ENCODE results near the gene NR1I3. TPM values are rescaled to one million over a fixed set of nuclear protein-coding genes. Genes with fewer than 3 reads are reported as not detected.
"Not testable (repeated sequence)": the region's sequence is repeated elsewhere in the genome, so short reads cannot be mapped to it uniquely, and the experiment has no call there.

The NR1I3 gene, protein sequence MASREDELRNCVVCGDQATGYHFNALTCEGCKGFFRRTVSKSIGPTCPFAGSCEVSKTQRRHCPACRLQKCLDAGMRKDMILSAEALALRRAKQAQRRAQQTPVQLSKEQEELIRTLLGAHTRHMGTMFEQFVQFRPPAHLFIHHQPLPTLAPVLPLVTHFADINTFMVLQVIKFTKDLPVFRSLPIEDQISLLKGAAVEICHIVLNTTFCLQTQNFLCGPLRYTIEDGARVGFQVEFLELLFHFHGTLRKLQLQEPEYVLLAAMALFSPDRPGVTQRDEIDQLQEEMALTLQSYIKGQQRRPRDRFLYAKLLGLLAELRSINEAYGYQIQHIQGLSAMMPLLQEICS
- not detected in 2 replicates for polyA plus RNA-seq (2014; cell fraction: cytosol; rRNA removed)
- not detected in 2 replicates for polyA plus RNA-seq (2014; cell fraction: nucleus; rRNA removed)

DNA sequence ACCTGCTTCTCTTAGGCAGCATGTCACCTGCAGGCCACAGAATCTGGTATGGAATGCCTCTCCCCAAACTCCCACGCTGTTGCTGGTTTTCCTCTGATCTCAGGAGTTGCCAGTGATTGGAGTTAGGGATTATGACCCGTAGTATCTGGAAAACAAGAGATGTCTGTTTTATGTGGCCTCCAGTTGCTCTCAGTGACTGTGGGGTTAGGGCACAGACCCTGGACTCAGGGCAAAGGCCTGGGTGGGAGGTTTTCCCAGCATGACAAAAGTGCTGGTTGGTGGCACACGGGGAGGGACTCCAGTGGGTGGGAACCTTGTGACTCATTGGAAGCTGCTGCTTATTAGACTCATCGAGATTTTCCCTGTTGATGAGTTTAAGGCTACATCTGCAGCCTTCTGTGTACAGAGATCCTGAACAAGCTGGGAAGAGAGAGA lies at the start of gene NR1I3:
Gene NR1I3 (minus strand): TSS at position 165 of the 435 bp plus-strand sequence. CDS start 1,638 bp downstream, outside the sequence.
- no peak for DNase-seq (ENCODE audit: low spot score)

DNA sequence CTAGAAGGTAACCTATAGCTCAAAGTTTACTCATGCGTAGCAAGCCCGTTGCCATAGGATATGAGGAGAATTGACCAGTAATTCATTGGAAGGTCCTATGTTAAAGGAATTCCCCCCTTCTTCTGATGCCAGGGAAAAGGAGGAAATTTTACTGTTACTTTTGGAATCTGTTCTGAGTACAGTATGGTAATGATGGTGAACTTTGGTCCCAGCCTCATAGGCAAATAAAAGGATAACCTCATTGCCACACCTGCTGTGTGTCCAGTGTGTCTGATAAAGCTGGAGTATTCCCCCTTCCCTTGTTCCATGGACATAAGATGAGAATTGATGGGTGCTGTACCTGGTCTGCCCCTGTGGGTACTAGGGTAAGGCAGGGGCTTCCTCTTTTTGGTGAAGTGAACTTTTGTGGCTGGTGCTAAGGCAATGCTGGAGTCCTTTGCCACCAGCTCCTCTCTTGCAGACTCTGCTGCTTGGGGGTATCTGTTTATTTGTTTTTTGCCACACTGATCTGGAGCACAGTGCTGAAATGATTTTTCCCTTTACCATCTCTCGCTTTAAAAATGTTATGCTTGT lies 49.6 kb upstream of the NR1I3 start:
- DNase-seq (ENCODE audit: low spot score) = no peak

DNA sequence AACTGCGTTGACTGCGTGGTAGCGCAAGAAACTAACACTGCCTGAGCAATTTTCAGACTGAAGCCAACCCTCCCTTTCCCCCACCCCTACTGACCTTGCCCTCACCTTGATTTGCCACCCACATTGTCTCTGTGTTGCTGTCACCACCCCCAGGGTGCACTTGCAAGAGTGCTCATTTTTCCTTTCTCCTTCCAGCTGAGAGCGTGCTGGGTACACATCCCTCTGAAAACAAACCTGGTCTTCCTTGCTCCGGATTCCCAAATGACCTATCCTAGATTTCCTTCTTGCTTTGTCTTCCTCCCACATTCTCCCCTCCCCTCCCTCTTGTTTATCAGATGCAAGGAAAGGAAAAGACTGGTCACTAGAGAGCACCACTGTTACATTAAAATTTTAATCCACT lies 47.5 kb upstream of the NR1I3 start:
- no peak for DNase-seq (ENCODE audit: low spot score)

DNA sequence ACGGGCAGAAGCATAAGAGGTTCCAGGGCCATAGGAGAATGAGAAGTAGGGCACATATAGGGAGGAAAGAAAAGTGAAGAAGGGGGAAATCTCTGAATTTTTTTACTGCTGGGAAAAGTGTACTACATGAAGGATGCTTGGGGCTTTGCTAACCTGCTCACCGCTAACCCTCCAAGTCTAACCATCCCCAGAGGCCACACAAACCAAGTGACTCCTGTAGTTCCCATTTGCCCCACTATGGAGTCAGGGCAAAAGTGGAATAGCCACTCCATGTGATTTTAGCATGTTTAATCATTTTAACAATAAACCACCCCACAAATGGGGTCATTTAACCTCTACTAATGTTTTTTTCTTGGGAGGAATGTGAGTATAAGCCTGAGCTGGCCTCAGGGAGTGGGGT lies 47.1 kb upstream of the NR1I3 start:
- no peak for DNase-seq (ENCODE audit: low spot score)

DNA sequence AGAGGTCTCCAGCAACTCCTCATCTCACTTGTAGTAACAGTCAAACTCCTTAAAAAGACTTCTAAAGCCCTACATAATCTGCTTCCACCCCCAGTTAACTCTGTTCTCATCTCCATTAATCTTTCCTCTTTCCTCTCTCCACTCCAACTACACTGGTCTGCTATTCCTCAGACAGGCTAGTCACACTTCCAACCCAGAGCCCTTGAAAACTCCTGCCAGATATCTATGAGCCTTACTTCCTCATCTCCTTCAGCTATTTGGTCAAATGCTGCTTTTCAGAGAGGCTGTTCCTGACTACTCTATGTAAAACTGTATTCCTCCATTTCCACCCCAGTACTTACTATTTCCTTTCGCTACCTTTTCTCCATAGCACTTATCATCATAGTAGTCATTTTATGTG lies 45.0 kb upstream of the NR1I3 start:
- DNase-seq (ENCODE audit: low spot score) = no peak

DNA sequence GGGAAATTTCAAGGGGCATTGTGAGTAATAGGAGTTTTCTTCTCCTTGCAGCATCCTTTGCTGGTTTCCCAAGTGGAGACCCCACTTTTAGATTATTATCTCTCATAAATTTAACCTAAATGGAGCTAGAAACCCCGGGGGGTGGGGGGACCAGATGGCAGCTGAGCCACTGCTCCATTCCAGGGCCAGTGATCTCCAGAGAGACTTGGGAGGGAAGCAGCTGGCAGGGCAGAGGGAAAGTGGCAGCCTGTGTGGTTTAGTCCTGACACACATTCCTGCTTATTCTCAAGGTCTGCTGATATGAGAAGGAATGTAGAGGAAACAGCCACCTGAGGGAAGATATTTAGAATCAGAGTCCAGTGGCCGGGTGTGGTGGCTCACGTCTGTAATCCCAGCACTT lies 36.9 kb upstream of the NR1I3 start:
- DNase-seq (ENCODE audit: low spot score) = peak; percentile 57

DNA sequence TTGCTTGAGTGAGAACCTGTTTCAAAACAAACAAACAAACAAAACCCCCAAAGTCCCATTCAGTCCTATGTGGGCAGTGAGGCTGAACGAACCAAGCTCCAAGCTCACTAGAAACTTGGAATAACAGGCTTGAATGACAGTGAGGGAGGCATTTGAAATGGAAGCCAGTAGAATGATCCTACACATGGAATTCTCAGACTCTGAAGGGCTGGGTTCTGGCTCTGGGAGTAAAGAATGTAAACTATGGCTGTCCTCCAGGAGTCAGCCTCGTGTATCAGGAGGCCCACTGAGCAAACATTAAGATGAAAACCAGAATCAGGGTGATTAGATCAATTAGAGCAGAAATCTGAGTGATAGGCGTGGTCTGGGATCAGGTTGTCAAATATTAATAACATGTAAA lies 35.4 kb upstream of the NR1I3 start:
- no peak for DNase-seq (ENCODE audit: low spot score)

DNA sequence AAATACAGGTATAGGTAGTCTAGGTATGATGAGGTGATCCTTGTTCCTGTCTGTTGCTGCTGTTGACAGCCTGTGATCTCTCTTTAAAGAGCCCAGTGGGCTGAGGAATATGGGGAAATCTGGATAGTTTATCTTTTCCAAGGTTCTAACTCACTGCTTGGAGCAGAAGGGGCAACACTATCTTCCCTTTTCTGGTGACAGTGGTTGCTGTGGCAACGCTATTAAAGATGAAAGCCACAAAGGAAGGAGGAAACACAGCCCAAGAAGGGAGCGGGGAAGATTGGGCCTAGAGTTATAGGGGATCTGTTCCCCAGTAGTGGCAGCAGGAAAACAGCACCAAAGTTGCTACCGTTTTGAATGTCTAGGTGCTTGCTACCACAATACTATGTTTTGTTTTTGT lies 29.3 kb upstream of the NR1I3 start:
- no peak for DNase-seq (ENCODE audit: low spot score)

DNA sequence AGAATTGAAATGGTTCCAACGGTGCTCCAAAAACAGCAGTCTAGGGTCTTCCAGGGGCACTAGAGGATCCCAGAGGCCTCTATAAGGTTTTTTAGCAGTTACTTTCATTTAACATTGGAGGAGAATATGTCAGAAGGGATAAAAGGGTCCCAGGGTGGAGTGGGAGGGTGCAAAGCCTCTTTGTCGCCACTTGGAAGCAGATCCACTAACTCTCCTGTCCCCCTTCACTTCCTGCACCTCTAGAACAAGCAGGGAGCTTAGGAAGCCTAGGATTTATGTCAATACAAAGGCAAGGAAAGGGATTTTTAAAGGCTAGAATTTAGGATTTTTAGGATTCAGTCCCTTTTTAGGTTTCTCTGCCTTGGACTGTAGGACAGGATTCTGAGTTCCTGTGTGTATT lies 28.8 kb upstream of the NR1I3 start:
- DNase-seq (ENCODE audit: low spot score) = no peak

DNA sequence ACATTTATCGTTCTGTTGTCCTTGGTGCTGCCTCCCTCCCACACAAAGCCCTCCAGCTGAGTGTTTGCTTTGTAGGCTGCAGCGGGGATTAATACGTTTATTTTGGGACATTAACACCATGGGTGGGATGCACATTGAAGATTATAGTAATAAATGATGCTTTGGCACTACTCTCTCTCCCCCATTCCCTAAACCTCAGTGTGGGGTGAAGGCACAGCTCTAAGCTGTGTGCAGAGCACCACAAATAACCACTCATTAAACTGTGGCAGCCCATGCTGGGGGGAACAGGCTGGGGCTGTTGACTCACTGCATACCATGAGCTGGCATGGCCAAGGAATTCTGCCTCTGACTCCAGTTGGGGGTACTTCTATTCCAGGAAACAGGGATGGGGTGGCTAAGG lies 28.2 kb upstream of the NR1I3 start:
- DNase-seq (ENCODE audit: low spot score) = no peak

DNA sequence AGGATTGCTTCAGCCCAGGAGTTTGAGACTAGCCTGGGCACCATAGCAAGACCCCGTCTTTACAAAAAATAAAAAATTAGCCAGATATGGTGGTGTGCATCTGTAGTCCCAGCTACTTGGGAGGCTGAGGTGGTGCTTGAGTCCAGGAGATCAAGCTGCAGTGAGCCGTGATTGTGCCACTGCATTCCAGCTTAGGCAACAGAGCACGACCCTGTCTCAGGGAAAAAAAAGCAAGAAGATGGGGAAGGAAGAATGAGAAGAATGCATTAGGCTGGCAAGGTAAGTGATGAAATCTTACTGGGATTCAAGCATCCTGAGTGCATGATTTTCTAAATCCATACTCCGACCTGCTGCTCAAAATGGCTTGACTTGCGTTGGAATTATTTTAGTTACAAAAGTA lies 27.3 kb upstream of the NR1I3 start:
- DNase-seq (ENCODE audit: low spot score) = no peak

DNA sequence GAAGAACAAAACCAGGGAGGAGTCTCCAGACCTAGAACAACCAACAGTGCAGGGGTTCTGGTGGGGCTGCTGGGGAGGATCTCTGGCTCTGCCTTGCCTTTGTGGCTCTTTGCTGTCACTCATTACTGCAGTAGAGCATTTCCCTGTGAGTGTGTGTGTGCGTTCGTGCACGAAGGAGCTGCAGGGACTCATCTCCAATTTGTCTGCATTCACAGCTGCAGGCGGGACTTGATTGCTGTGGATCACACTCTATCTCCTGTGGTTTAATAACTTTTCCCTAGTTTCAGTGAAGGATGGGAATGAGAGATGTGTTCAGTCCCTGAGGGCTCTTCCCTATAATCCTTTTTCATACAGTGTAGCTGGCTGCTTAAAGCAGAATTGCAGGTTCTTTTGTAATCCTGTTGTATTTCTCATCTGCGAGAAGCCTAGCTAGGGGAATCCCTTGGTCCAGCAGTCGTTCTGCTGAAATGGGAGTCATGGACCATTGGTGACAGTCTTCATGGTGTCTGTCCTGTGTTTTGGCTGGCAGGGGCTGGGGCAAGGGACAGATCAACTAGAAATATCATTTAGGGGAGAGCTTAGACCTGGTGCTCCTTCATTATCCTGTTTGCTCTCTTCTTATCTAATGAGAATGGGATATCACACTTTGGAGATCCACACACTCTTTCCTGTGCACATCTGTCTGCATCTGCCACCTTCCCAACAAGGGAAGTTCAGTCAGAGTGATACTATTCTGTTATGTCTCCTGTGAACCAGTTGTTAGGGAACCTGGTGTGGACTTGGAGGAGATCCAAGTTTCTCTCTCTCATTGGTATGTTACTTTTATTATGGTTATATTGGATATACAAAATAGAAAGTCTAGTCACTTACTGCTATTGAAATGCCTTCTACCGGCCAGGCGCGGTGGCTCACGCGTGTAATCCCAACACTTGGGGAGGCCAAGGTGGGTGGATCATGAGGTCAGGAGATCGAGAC lies 23.5 kb upstream of the NR1I3 start:
- no peak for DNase-seq (ENCODE audit: low spot score)

DNA sequence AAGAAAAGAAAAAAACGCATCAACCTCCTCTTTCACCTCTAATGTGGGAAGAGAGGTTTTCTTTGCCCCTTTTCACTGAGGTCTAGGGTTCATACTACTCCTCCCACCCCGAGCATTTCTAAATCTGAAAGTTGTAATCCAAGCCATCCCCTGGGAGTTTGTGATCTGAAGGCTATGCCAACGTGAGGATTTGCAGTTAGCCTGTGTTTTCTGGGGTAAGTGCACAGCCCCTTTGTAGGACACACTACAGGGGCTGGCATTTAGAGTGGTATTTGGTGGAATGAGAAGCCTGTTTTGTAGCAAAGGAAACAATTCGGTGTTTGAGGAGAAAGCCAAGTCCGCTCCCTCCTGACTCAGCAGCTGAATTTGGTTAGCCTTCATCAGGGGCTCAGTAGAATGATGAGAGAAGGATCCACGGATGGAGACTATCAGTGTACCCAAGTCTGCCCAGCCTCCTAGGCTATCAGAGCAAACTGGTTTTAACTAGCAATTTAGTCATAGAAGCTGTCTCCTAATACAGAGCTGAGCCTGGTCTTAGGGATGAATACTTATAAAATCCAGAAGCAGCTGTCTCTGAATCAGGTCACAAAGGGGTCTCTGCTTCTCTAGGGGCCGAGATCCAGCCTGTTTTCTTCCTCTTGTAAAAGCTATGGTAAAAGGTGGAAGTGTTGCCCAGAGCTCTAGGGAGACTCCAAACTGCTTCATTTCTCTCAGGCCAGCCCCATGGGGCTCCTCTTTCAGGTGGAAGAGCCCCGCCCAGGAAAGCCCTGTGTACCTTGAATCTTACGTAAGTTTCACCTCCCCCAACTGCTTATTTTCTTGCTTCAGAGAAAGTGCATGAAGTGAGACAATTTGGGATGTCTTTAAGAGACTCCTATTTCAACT lies 22.6 kb upstream of the NR1I3 start:
- DNase-seq (ENCODE audit: low spot score) = no peak

DNA sequence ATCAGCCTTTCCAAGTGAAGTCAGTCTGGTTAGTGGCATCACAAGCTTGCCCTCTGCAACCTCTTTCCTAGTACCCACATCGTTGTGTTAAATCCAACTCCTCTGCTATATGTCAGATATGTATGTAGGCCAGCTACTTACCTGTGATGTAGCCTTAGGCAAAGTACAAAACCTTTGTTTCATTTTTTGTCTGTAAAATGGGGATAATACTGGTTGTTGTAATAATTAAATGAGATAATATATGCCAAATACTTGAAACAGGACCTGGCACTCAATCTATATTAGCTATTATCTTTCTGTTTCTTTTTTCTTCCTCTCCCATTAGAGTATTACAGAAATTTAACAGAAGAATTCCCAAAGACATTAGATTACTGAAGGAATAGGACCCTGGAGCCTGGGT lies 21.8 kb upstream of the NR1I3 start:
- no peak for DNase-seq (ENCODE audit: low spot score)

DNA sequence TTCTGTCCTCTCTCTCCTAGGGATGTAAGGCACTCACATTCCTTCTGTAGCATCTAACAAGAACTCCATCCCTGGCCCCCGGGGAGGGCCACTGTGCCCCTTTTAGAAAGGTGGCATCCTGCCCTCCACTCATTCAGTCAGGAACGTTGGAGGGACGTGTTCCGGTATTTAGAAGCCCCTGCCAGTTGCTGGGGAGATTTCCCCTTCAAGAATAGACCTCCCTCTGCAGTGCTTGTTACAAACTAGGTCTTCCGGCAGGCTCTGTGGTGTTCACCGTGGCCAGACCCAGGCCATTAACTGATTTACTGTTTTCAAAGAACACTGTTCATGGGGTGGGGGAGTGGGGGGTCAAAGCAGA lies 21.3 kb upstream of the NR1I3 start:
- no peak for DNase-seq (ENCODE audit: low spot score)

DNA sequence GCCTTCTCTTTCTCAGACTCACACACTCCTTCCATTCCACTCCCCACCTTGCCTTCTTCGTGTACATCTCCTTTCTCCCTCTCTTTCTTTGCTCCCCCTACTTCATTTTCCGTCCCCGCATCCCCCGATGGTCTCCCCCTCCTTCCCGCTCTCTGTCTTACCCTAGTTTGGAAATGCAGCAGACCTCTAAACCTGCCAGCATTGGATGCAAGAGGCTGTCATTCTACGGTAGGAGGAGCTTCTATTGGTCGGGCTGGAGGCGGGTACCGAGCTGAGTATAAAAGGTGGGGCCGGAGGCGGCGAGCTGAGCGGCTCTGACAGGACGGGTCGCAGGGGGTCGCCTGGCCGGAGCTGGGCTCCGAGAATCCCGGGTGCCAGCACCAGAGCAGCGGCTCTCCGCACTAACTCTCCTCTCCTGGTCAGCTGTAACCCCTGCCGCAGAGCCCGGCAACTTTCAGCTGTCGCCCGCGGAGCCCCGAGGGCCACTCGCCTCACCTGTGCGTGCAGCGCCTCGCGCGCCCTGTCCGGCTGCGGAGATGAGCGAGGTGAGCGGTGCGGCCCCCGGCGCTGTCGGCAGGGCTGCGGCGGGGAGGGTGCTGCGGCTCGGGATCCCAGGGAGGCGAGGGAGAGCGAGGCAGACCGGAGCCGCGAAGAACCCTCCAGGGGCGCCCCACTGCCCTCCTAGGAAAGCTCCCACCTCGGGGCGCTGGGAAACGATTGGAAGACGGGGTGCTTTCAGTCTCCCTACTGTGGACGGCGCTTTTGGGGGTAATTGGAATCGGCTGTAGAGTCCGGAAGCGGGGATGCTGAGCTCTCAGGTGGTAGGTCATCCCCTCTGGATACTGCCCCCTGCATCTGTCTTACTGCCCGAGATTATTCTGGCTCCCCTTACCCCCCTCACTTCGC lies 20.7 kb upstream of the NR1I3 start, which contains the start of gene PCP4L1:
Gene PCP4L1 (plus strand): TSS at position 307 of the 906 bp plus-strand sequence. CDS start 230 bp downstream, at position 537.
- DNase-seq (ENCODE audit: low spot score) = peak; percentile 87

DNA sequence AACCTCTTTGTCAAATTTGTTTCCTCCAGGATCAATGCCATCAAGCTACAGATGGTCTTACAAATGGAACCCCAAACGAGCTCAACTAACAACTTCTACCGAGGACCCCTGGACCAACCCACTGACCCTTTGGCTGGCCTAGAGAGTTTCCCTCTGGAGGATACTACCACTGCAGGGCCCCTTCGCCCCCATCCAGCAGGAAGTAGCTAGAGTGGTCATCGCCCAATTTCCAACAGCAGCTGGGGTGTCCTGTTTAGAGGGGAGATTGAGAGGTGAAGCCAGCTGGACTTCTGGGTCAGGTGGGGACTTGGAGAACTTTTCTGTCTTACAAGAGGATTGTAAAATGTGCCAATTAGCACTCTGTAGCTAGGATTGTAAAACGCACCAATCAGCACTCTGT lies 19.1 kb upstream of the NR1I3 start:
- not testable (repeated sequence) for DNase-seq (ENCODE audit: low spot score)

DNA sequence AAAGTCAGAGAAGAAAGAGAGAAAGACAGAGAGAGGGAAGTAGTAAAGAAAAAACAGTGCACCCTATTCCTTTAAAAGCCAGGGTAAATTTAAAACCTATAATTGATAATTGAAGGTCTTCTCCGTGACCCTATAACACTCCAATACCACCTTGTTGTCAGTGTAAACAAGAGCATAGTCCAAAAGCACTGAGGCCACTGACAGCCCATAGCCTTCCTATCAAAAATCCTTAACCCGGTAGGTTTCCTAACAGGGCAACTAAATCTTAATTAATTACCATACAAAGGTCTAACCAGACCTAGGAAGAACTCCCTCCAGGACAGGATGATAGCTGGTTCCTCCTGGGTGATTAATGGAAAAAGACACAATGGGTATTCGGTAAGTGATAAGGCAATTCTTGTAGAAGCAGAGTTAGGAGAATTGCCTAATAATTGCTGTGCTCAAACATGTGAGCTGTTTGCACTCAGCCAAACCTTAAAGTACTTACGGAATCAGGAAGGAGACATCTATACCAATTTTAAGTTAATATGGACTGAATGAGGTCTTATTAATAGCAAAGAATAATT lies 18.0 kb upstream of the NR1I3 start:
- DNase-seq (ENCODE audit: low spot score) = not testable (repeated sequence)

DNA sequence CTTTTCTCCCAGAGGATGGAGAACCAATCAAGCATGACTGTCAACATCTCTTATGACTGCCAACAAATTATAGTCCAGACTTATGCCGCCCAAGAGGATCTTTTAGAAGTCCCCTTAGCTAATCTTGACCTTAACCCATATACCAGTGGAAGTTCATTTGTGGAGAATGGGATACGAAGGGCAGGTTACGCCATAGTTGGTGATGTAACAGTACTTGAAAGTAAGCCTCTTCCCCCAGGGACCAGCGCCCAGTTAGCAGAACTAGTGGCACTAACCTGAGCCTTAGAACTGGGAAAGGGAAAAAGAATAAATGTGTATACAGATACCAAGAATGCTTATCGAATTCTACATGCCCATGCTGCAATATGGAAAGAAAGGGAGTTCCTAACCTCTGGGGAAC lies 17.3 kb upstream of the NR1I3 start:
- DNase-seq (ENCODE audit: low spot score) = not testable (repeated sequence)

DNA sequence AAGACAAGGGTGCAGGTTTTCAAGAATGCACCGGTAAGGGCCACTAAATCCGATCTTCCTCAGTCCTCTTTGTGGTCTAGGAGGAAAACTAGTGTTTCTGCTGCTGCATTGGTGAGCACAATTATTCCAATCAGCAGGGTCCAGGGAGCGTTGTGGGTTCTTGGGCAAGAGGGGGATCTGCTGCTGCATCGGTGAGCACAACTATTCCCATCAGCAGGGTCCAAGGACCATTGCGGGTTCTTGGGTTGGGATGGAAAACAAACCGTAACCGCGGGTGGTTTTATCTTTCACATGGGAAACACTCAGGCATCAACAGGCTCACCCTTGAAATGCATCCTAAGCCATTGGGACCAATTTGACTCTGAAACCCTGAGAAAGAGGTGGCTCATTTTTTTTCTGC lies 13.6 kb upstream of the NR1I3 start:
- no peak for DNase-seq (ENCODE audit: low spot score)
